H1 (cell line): Measurements from ENCODE around the gene GTSE1. TPM values are rescaled to one million over a fixed set of nuclear protein-coding genes. Genes with fewer than 3 reads are reported as not detected.

Experiments
- CTCF ChIA-PET: fragments of 300-600 bp; sonication (Branson Sonifier 250); formaldehyde crosslinking; loops from one replicate; lab custom pipeline; 2021; ENCODE audit not compliant: partially characterized antibody; lab: Charles Lee
- POLR2A ChIA-PET: fragments of 300-600 bp; sonication (Branson Sonifier 250); formaldehyde crosslinking; loops from one replicate; lab custom pipeline; 2021; ENCODE audit warnings: inconsistent platforms; ENCODE audit not compliant: partially characterized antibody; lab: Charles Lee
- DNase-seq, 2 experiments: peaks; one replicate each; pipeline versions ENCODE4 v3.0.0 to v3.0.0-alpha.2; 2010 to 2022; ENCODE audit warnings: low spot score in 2 of 2, low read depth in 1 of 2, mixed read lengths in 1 of 2
- FAIRE-seq: peaks from 2 replicates; lab custom pipeline; 2011; peaks lifted over from hg19 to GRCh38; lab: Jason Lieb, UNC
- H2AFZ ChIP-seq: 2 replicates; pipeline ENCODE4 v1.8.1; 2012; ENCODE audit warnings: low read length, inconsistent platforms
- H2AK5ac ChIP-seq: 2 replicates; pipeline ENCODE4 v1.6.1; 2013; ENCODE audit warnings: low read depth, low read length
- H2BK120ac ChIP-seq: replicated peaks from 2 replicates; pipeline ENCODE3; 2013; ENCODE audit warnings: low read depth, low read length, inconsistent platforms
- H2BK12ac ChIP-seq: 2 replicates; pipeline ENCODE4 v1.6.1; 2013; ENCODE audit warnings: low read depth, low read length
- H2BK15ac ChIP-seq: 2 replicates; pipeline ENCODE4 v1.6.1; 2013; ENCODE audit warnings: low read length
- H2BK20ac ChIP-seq: 2 replicates; pipeline ENCODE4 v1.6.1; 2013; ENCODE audit warnings: low read length
- H2BK5ac ChIP-seq: 2 replicates; pipeline ENCODE4 v1.6.1; 2013; ENCODE audit warnings: low read depth, low read length
- H3K14ac ChIP-seq: 2 replicates; pipeline ENCODE4 v1.6.1; 2013; ENCODE audit warnings: inconsistent platforms; ENCODE audit not compliant: insufficient read length
- H3K18ac ChIP-seq: 2 replicates; pipeline ENCODE4 v1.6.1; 2013; ENCODE audit warnings: low read length; ENCODE audit errors: extremely low read depth
- H3K23ac ChIP-seq: 2 replicates; pipeline ENCODE4 v1.6.1; 2013; ENCODE audit warnings: inconsistent platforms; ENCODE audit not compliant: insufficient read length
- H3K23me2 ChIP-seq: 2 replicates; pipeline ENCODE4 v1.6.1; 2013; ENCODE audit warnings: low read depth, low read length
- H3K27ac ChIP-seq: 2 replicates; pipeline ENCODE4 v1.6.1; 2011; ENCODE audit warnings: low read depth, low read length, inconsistent platforms
- H3K27me3 ChIP-seq, 4 experiments: replicated peaks in 1 of 4; 1 replicate in 1 of 4; 2 replicates in 3 of 4; pipeline versions ENCODE4 v1.6.1 to v1.8.1; 2011 to 2013; ENCODE audit warnings: low read length in 3 of 4, mild to moderate bottlenecking in 3 of 4, inconsistent platforms in 2 of 4, mixed read lengths in 2 of 4, moderate library complexity in 1 of 4; ENCODE audit not compliant: control insufficient read depth in 3 of 4, insufficient read depth in 3 of 4; ENCODE audit errors: extremely low read depth in 1 of 4
- H3K36me3 ChIP-seq, 4 experiments: 2 replicates each; pipeline versions ENCODE4 v1.6.1 to v1.8.1; 2011 to 2013; ENCODE audit warnings: mild to moderate bottlenecking in 4 of 4, low read length in 3 of 4, moderate library complexity in 2 of 4, control low read depth in 1 of 4, inconsistent platforms in 1 of 4; ENCODE audit not compliant: insufficient read depth in 4 of 4, control insufficient read depth in 2 of 4
- H3K4ac ChIP-seq: replicated peaks from 2 replicates; pipeline ENCODE3; 2013; ENCODE audit warnings: low read length, low read depth, mixed read lengths, inconsistent platforms; ENCODE audit not compliant: insufficient read length
- H3K4me1 ChIP-seq, 4 experiments: replicated peaks in 1 of 4; 1 replicate in 1 of 4; 2 replicates in 3 of 4; pipeline versions ENCODE4 v1.6.1 to v1.8.1; 2011 to 2013; ENCODE audit warnings: low read length in 3 of 4, inconsistent platforms in 2 of 4, mixed read lengths in 1 of 4; ENCODE audit not compliant: insufficient read depth in 4 of 4, control insufficient read depth in 3 of 4
- H3K4me2 ChIP-seq, 2 experiments: 2 replicates each; pipeline versions ENCODE4 v1.6.1 to v1.8.1; 2011 to 2013; ENCODE audit warnings: low read depth in 2 of 2, low read length in 2 of 2, control low read depth in 1 of 2, inconsistent platforms in 1 of 2, mild to moderate bottlenecking in 1 of 2; ENCODE audit not compliant: insufficient read depth in 1 of 2
- H3K4me3 ChIP-seq, 4 experiments: fragments of 200-600, 300-600 bp in 1 of 4; sonication (generic), shearing (Covaris generic), sonication (Bioruptor Twin) in 1 of 4; 2 replicates each; pipeline versions ENCODE4 v1.5.1 to v1.8.1; 2011 to 2016; ENCODE audit warnings: low read length in 4 of 4, low read depth in 3 of 4, control low read depth in 2 of 4, inconsistent platforms in 2 of 4, mild to moderate bottlenecking in 2 of 4, mixed read lengths in 1 of 4, moderate library complexity in 1 of 4; ENCODE audit not compliant: insufficient read depth in 2 of 4; ENCODE audit errors: extremely low read depth in 1 of 4
- H3K56ac ChIP-seq: replicated peaks from 2 replicates; pipeline ENCODE3; 2013; ENCODE audit warnings: low read depth, mild to moderate bottlenecking, mixed read lengths, low read length, inconsistent platforms; ENCODE audit not compliant: insufficient read length
- H3K79me1 ChIP-seq: 2 replicates; pipeline ENCODE4 v1.6.1; 2013; ENCODE audit warnings: low read depth, low read length, control low read depth
- H3K79me2 ChIP-seq, 2 experiments: 2 replicates each; pipeline versions ENCODE4 v1.6.1 to v1.8.1; 2012 to 2013; ENCODE audit warnings: low read length in 2 of 2, mild to moderate bottlenecking in 2 of 2, inconsistent platforms in 1 of 2; ENCODE audit not compliant: insufficient read depth in 2 of 2, control insufficient read depth in 1 of 2
- H3K9ac ChIP-seq, 4 experiments: replicated peaks in 1 of 4; 1 replicate in 1 of 4; 2 replicates in 3 of 4; pipeline versions ENCODE4 v1.6.1 to v1.8.1; 2011 to 2013; ENCODE audit warnings: low read depth in 3 of 4, low read length in 3 of 4, control low read depth in 2 of 4, mild to moderate bottlenecking in 2 of 4, moderate library complexity in 2 of 4, inconsistent platforms in 1 of 4; ENCODE audit errors: extremely low read depth in 1 of 4
- H3K9me3 ChIP-seq, 2 experiments: 2 replicates each; pipeline versions ENCODE4 v1.6.1 to v1.8.1; 2012 to 2013; ENCODE audit warnings: mild to moderate bottlenecking in 2 of 2, moderate library complexity in 2 of 2, control low read depth in 1 of 2, inconsistent platforms in 1 of 2, low read depth in 1 of 2, low read length in 1 of 2, mixed read lengths in 1 of 2; ENCODE audit not compliant: insufficient read depth in 2 of 2
- H4K20me1 ChIP-seq, 2 experiments: replicated peaks in 1 of 2; 2 replicates each; pipeline versions ENCODE3 to v1.8.1; 2011 to 2013; ENCODE audit warnings: inconsistent platforms in 2 of 2, low read length in 2 of 2, mild to moderate bottlenecking in 1 of 2; ENCODE audit not compliant: insufficient read depth in 2 of 2, control insufficient read depth in 1 of 2
- H4K5ac ChIP-seq: 2 replicates; pipeline ENCODE4 v1.6.1; 2013; ENCODE audit warnings: low read length, low read depth, mixed read lengths, inconsistent platforms; ENCODE audit not compliant: insufficient read length
- H4K8ac ChIP-seq: 2 replicates; pipeline ENCODE4 v1.8.0; 2013; ENCODE audit warnings: mild to moderate bottlenecking, moderate library complexity, low read length, inconsistent platforms; ENCODE audit not compliant: insufficient read depth; ENCODE audit errors: extremely low read depth
- H4K91ac ChIP-seq: replicated peaks from 2 replicates; pipeline ENCODE3; 2013; ENCODE audit warnings: low read length, mixed read lengths, inconsistent platforms; ENCODE audit not compliant: insufficient read length
- BRCA1 ChIP-seq: IDR thresholded peaks from 2 replicates; pipeline ENCODE4 v1.6.1; 2012; ENCODE audit warnings: low read depth, low read length, improper control_type of control experiment
- CHD1 ChIP-seq: IDR thresholded peaks from 2 replicates; pipeline ENCODE4 v1.6.1; 2012; ENCODE audit warnings: low read depth, low read length, improper control_type of control experiment
- EP300 ChIP-seq, 2 experiments: IDR thresholded peaks; 1 replicate in 1 of 2; 2 replicates in 1 of 2; pipeline ENCODE4 v1.6.1; 2011 to 2012; ENCODE audit warnings: low read depth in 2 of 2, low read length in 2 of 2, mild to moderate bottlenecking in 2 of 2, borderline replicate concordance in 1 of 2, inconsistent platforms in 1 of 2, moderate library complexity in 1 of 2
- JUN ChIP-seq: IDR thresholded peaks from 2 replicates; pipeline ENCODE4 v1.6.1; 2011; ENCODE audit warnings: low read depth, mild to moderate bottlenecking, improper control_type of control experiment, low read length
- KDM1A ChIP-seq: fragments of 200-600, 300-600 bp; sonication (generic); IDR thresholded peaks from 2 replicates; pipeline ENCODE4 v1.7.1; 2016; ENCODE audit warnings: mild to moderate bottlenecking, low read length, borderline replicate concordance
- MAFK ChIP-seq: IDR thresholded peaks from 2 replicates; pipeline ENCODE4 v1.6.1; 2012; ENCODE audit warnings: low read depth, mild to moderate bottlenecking, improper control_type of control experiment, low read length
- RXRA ChIP-seq: IDR thresholded peaks from 2 replicates; pipeline ENCODE4 v1.6.1; 2011; ENCODE audit warnings: low read depth, mild to moderate bottlenecking, low read length, moderate library complexity; ENCODE audit not compliant: insufficient read depth
- SIN3A ChIP-seq, 2 experiments: IDR thresholded peaks in 1 of 2; conservative IDR thresholded peaks in 1 of 2; 2 replicates each; pipeline ENCODE4 v1.6.1; 2011 to 2012; ENCODE audit warnings: low read length in 2 of 2, improper control_type of control experiment in 1 of 2, low read depth in 1 of 2, mild to moderate bottlenecking in 1 of 2
- SIX5 ChIP-seq: IDR thresholded peaks from 2 replicates; pipeline ENCODE4 v1.6.1; 2011; ENCODE audit warnings: mild to moderate bottlenecking, low read depth, low read length
- WGBS, 2 experiments: shearing (Covaris generic) in 1 of 2; methylation state at CpG; one replicate each; pipeline versions ENCODE4 v1.1.6 to v1.1.7; 2013 to 2015; ENCODE audit warnings: low lambda C conversion rate in 2 of 2, mixed read lengths in 2 of 2, inconsistent platforms in 1 of 2, low coverage in 1 of 2, missing lambda C conversion rate in 1 of 2; ENCODE audit not compliant: insufficient replicate concordance in 2 of 2, insufficient coverage in 1 of 2, insufficient read length in 1 of 2; ENCODE audit errors: extremely low coverage in 1 of 2, missing lambda C conversion rate in 1 of 2; 5-methylcytosine and 5-hydroxymethylcytosine counted together
- polyA plus RNA-seq, 7 experiments: library from polyadenylated mRNA; depleted of rRNA in 3 of 7; stranded (reverse) in 5 of 7; unstranded in 2 of 7; fragments of >200 nt in 5 of 7; fragments of 200-250 nt in 2 of 7; gene quantifications; 1 replicate in 5 of 7; 2 replicates in 1 of 7; 4 replicates in 1 of 7; pipeline versions ENCODE4 v1.2.1 to v1.2.3, GENCODE V29; 2011 to 2013; ENCODE audit warnings: missing spikeins in 2 of 7, mixed read lengths in 2 of 7
- total RNA-seq: library from RNA; stranded (reverse); fragmentation: NEBNext Ultra II Directional; extraction: Animal tissue kit (Norgen Biotek cat#: 25700); gene quantifications from 2 replicates; pipeline ENCODE4 v1.2.1, GENCODE V29; 2021
- TF ChIP-seq, protein P1 (sequence below): IDR thresholded peaks from 2 replicates; pipeline ENCODE4 v1.6.1; 2012; ENCODE audit warnings: low read length, inconsistent platforms

The GTSE1 gene
- total and polyA plus RNA-seq, 2 of the 8 experiments (the other 6 are each of a cell fraction or from before 2014, with no cell fraction given), result 17.5 to 38.6 TPM

DNA sequence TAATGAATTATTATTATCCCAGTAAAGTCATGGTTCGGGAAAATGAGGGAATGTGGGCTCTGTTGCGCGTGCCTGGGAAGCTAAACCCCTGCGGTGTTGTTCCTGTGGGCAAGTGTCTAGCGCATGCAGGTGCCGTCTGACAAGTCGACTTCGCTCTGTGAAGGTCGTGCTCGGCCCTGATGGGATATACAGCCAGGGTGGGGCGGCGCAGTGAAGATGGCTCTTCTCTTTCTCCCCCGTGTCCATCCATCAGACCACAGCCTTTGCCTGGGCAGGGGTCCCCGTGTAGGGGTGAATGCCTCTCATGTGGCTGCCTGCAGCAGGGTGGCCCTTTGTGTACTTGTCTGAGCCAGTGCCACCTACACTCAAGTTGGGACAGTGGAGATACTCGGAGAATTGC is 26.0 kb downstream of the GTSE1 start:
- Histone ChIP-seq H2BK120ac (no peak overlapping the region), H3K23ac (no peak overlapping the region), H3K4me1 (no peaks in the 10 kb centered on the region), H3K14ac (no peak overlapping the region), H3K9ac (no peak overlapping the region), H4K8ac (no peak overlapping the region), H4K5ac (no peak overlapping the region), H2AK5ac (no peak overlapping the region), H2AFZ (no peak overlapping the region), H3K27ac (no peak overlapping the region), H3K4ac (no peak overlapping the region), H4K91ac (no peak overlapping the region), H3K4me3 (no peak overlapping the region), H2BK12ac (no peak overlapping the region), H3K79me1 (peaks cover 5% of the 10 kb centered on the region; the same call in 1 of the 2 replicates), H3K9me3 (no peaks in the 10 kb centered on the region), H3K79me2 (no peaks in the 10 kb centered on the region), H3K23me2 (no peaks in the 10 kb centered on the region), H2BK20ac (no peak overlapping the region), H3K36me3 (peaks cover 12 to 43% (median 22%) of the 10 kb centered on the region in 4 experiments; a peak in 7 of 8 replicates), H2BK15ac (no peak overlapping the region), H3K27me3 (no peaks in the 10 kb centered on the region), H3K56ac (no peak overlapping the region), H3K18ac (no peak overlapping the region), H4K20me1 (peaks cover 4 to 12% of the 10 kb centered on the region in 2 experiments), H2BK5ac (no peak overlapping the region), H3K4me2 (no peak overlapping the region)
- 90% methylated on average over 15 of the region's 15 CpGs; no CpG with 5 or more reads in 1 of the 2 experiments for WGBS, 2 experiments
- ChIA-PET POLR2A (no interaction called here), CTCF (no interaction called here)
- DNase-seq (no peak), FAIRE-seq (no peak)
- TF ChIP-seq KDM1A (no peak), MAFK (no peak), RXRA (no peak), JUN (no peak), BRCA1 (no peak), CHD1 (no peak), EP300 (IDR thresholded peaks at IDR 0.05; ENCODE audit: borderline replicate concordance in 1 of 2, low read depth in 2 of 2, low read length in 2 of 2) (no peak), SIX5 (no peak), SIN3A (conservative IDR thresholded peaks at IDR 0.05 in 1 of 2, IDR thresholded peaks at IDR 0.05 in 1 of 2; ENCODE audit: low read depth in 1 of 2, low read length in 2 of 2) (no peak)
- TF ChIP-seq, protein P1, sequence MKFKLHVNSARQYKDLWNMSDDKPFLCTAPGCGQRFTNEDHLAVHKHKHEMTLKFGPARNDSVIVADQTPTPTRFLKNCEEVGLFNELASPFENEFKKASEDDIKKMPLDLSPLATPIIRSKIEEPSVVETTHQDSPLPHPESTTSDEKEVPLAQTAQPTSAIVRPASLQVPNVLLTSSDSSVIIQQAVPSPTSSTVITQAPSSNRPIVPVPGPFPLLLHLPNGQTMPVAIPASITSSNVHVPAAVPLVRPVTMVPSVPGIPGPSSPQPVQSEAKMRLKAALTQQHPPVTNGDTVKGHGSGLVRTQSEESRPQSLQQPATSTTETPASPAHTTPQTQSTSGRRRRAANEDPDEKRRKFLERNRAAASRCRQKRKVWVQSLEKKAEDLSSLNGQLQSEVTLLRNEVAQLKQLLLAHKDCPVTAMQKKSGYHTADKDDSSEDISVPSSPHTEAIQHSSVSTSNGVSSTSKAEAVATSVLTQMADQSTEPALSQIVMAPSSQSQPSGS, result no peak
